ENCODE measurements around the gene OSM. TPM values are rescaled to one million over a fixed set of nuclear protein-coding genes. Genes with fewer than 3 reads are reported as not detected.
A peak's percentile ranks its signal among the peaks of the same experiment; 100 is the strongest.
"Not testable (repeated sequence)": the region's sequence is repeated elsewhere in the genome, so short reads cannot be mapped to it uniquely, and the experiment has no call there.

The OSM gene
- total RNA-seq, 1 donor from 2014 or later = not detected

GRCh38 chr22:30235687-30236170 is 30.9 kb downstream of the OSM start:
- no peak for TF ChIP-seq CTCF (IDR thresholded peaks at IDR 0.05; ENCODE audit: insufficient read depth, low read length, poor library complexity, severe bottlenecking)
- peak; percentile 97 for DNase-seq (ENCODE audit: low read depth)

GRCh38 chr22:30234786-30235470 is 31.7 kb downstream of the OSM start:
- DNase-seq (ENCODE audit: low read depth) = peak; percentile 62
- TF ChIP-seq CTCF (IDR thresholded peaks at IDR 0.05; ENCODE audit: insufficient read depth, low read length, poor library complexity, severe bottlenecking) = no peak
- no peaks in the 10 kb centered on the region for H3K36me3 ChIP-seq (ENCODE audit: control insufficient read depth, insufficient read depth, low read length)
- no peaks in the 10 kb centered on the region for H3K27me3 ChIP-seq (ENCODE audit: control insufficient read depth, insufficient read depth, low read length)
- no peak overlapping the region for H3K4me3 ChIP-seq (ENCODE audit: low read depth, low read length)

More at GRCh38 chr22:30235687-30236170, 30.9 kb downstream of the OSM start:
- Histone ChIP-seq H3K4me3 (ENCODE audit: low read depth, low read length) (no peak overlapping the region), H3K27me3 (ENCODE audit: control insufficient read depth, insufficient read depth, low read length) (no peaks in the 10 kb centered on the region), H3K36me3 (ENCODE audit: control insufficient read depth, insufficient read depth, low read length) (no peaks in the 10 kb centered on the region)

- H3K27me3 ChIP-seq (ENCODE audit: control insufficient read depth, insufficient read depth, low read length); H3K4me3 ChIP-seq (ENCODE audit: low read depth, low read length); DNase-seq (ENCODE audit: low read depth); H3K36me3 ChIP-seq (ENCODE audit: control insufficient read depth, insufficient read depth, low read length): not testable (repeated sequence)
Measured at GRCh38 chr22:30234325-30234724, 32.3 kb downstream of the OSM start.

- H3K27me3 ChIP-seq (ENCODE audit: control insufficient read depth, insufficient read depth, low read length) = no peaks in the 10 kb centered on the region
- TF ChIP-seq CTCF (IDR thresholded peaks at IDR 0.05; ENCODE audit: insufficient read depth, low read length, poor library complexity, severe bottlenecking) = no peak
- no peak overlapping the region for H3K4me3 ChIP-seq (ENCODE audit: low read depth, low read length)
- no peak for DNase-seq (ENCODE audit: low read depth)
- H3K36me3 ChIP-seq (ENCODE audit: control insufficient read depth, insufficient read depth, low read length) = no peaks in the 10 kb centered on the region
Measured at GRCh38 chr22:30233582-30233981, 33.1 kb downstream of the OSM start.

- TF ChIP-seq CTCF (IDR thresholded peaks at IDR 0.05; ENCODE audit: insufficient read depth, low read length, poor library complexity, severe bottlenecking) = no peak
- no peak overlapping the region for H3K4me3 ChIP-seq (ENCODE audit: low read depth, low read length)
- H3K36me3 ChIP-seq (ENCODE audit: control insufficient read depth, insufficient read depth, low read length) = no peaks in the 10 kb centered on the region
- no peak for DNase-seq (ENCODE audit: low read depth)
- no peaks in the 10 kb centered on the region for H3K27me3 ChIP-seq (ENCODE audit: control insufficient read depth, insufficient read depth, low read length)
Measured at GRCh38 chr22:30232716-30233218, 33.9 kb downstream of the OSM start.

GRCh38 chr22:30230787-30231461 is 35.7 kb downstream of the OSM start:
- TF ChIP-seq CTCF (IDR thresholded peaks at IDR 0.05; ENCODE audit: insufficient read depth, low read length, poor library complexity, severe bottlenecking) = no peak
- no peak for DNase-seq (ENCODE audit: low read depth)
- Histone ChIP-seq H3K27me3 (ENCODE audit: control insufficient read depth, insufficient read depth, low read length) (no peaks in the 10 kb centered on the region), H3K4me3 (ENCODE audit: low read depth, low read length) (no peak overlapping the region), H3K36me3 (ENCODE audit: control insufficient read depth, insufficient read depth, low read length) (no peaks in the 10 kb centered on the region)
